ENCODE measurements around the gene HSPA4. TPM values are rescaled to one million over a fixed set of nuclear protein-coding genes. Genes with fewer than 3 reads are reported as not detected.

Gene HSPA4
- total RNA-seq, 3 donors from 2014 or later, result 64.1 to 77.2 (median 72.9) TPM

- Histone ChIP-seq H3K4me1 (ENCODE audit: low read depth) (no peaks in the 10 kb centered on the region), H3K4me3 (no peak overlapping the region), H3K36me3 (ENCODE audit: low read depth) (no peaks in the 10 kb centered on the region), H3K9me3 (no peaks in the 10 kb centered on the region)
- no peak for DNase-seq
- no peak for ATAC-seq
- intact Hi-C loops (cut with DNase I, micrococcal nuclease), result no loop called here
- no peak for TF ChIP-seq CTCF (IDR thresholded peaks at IDR 0.05)
Observed at GRCh38 chr5:133113331-133114061, 61.7 kb downstream of the HSPA4 start.

GRCh38 chr5:133114166-133114932, 62.5 kb downstream of the HSPA4 start:
- DNase-seq (no peak), ATAC-seq (no peak)
- no peaks in the 10 kb centered on the region for H3K36me3 ChIP-seq (ENCODE audit: low read depth)
- H3K9me3 ChIP-seq, result no peaks in the 10 kb centered on the region
- H3K4me1 ChIP-seq (ENCODE audit: low read depth), result no peaks in the 10 kb centered on the region
- H3K4me3 ChIP-seq, result no peak overlapping the region
- intact Hi-C loops (cut with DNase I, micrococcal nuclease), result no loop called here
- TF ChIP-seq CTCF (IDR thresholded peaks at IDR 0.05), result no peak

GRCh38 chr5:133114933-133115310, 63.1 kb downstream of the HSPA4 start:
- H3K36me3 ChIP-seq (ENCODE audit: low read depth), result no peaks in the 10 kb centered on the region
- intact Hi-C loops (cut with DNase I, micrococcal nuclease), result no loop called here
- H3K4me1 ChIP-seq (ENCODE audit: low read depth), result no peaks in the 10 kb centered on the region
- DNase-seq (no peak), ATAC-seq (no peak)
- TF ChIP-seq CTCF (IDR thresholded peaks at IDR 0.05), result no peak
- H3K9me3 ChIP-seq, result no peaks in the 10 kb centered on the region
- no peak overlapping the region for H3K4me3 ChIP-seq

- H3K9me3 ChIP-seq, result no peaks in the 10 kb centered on the region
- H3K4me3 ChIP-seq, result no peak overlapping the region
- ATAC-seq (no peak), DNase-seq (peak in 1 of 3 donors; percentile 32)
- TF ChIP-seq CTCF (IDR thresholded peaks at IDR 0.05), result no peak
- no peaks in the 10 kb centered on the region for H3K36me3 ChIP-seq (ENCODE audit: low read depth)
- peaks cover 9% of the 10 kb centered on the region for H3K4me1 ChIP-seq (ENCODE audit: low read depth)
- intact Hi-C loops (cut with DNase I, micrococcal nuclease), result no loop called here
Observed at GRCh38 chr5:133116601-133117000, 64.8 kb downstream of the HSPA4 start.

GRCh38 chr5:133117166-133117911, 65.5 kb downstream of the HSPA4 start:
- no peaks in the 10 kb centered on the region for H3K9me3 ChIP-seq
- no peaks in the 10 kb centered on the region for H3K36me3 ChIP-seq (ENCODE audit: low read depth)
- H3K4me1 ChIP-seq (ENCODE audit: low read depth), result peaks cover 10% of the 10 kb centered on the region
- DNase-seq (no peak), ATAC-seq (no peak)
- TF ChIP-seq CTCF (IDR thresholded peaks at IDR 0.05), result no peak
- H3K4me3 ChIP-seq, result no peak overlapping the region
- intact Hi-C loops (cut with DNase I, micrococcal nuclease), result no loop called here
